Fibroblast of lung (primary cell): ENCODE results near the gene CHST8.
"Not testable (repeated sequence)": the region's sequence is repeated elsewhere in the genome, so short reads cannot be mapped to it uniquely, and the experiment has no call there.

Experiments
- EZH2 ChIP-seq: IDR thresholded peaks from 2 replicates; pipeline ENCODE4 v1.5.1; 2012; ENCODE audit warnings: low read length, control low read depth, mild to moderate bottlenecking; ENCODE audit errors: missing control alignments
- TF ChIP-seq, protein P1 (sequence below), 2 donors: IDR thresholded peaks in 1 of 2; conservative IDR thresholded peaks in 1 of 2; 1 replicate in 1 of 2; 2 replicates in 1 of 2; pipeline ENCODE4 v1.5.1; 2011 to 2012; ENCODE audit warnings: low read length in 2 of 2, control low read depth in 1 of 2, inconsistent platforms in 1 of 2, low read depth in 1 of 2, mild to moderate bottlenecking in 1 of 2

DNA sequence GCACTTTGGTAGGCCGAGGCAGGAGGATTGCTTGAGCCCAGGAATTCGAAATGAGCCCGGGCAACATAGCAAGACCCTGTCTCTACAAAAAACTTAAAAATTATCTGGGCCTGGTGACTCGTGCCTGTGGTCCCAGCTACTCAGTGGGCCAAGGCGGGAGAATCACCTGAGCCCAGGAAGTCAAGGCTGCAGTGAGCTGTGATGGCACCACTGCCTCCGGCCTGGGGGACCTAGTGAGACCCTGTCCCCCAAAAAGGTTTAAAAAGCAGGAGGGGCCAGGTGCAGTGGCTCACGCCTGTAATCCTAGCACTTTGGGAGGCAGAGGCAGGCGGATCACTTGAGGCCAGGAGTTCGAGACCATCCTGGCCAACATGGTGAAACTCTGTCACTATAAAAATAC, 41.6 kb downstream of the CHST8 start:
- TF ChIP-seq, protein P1, sequence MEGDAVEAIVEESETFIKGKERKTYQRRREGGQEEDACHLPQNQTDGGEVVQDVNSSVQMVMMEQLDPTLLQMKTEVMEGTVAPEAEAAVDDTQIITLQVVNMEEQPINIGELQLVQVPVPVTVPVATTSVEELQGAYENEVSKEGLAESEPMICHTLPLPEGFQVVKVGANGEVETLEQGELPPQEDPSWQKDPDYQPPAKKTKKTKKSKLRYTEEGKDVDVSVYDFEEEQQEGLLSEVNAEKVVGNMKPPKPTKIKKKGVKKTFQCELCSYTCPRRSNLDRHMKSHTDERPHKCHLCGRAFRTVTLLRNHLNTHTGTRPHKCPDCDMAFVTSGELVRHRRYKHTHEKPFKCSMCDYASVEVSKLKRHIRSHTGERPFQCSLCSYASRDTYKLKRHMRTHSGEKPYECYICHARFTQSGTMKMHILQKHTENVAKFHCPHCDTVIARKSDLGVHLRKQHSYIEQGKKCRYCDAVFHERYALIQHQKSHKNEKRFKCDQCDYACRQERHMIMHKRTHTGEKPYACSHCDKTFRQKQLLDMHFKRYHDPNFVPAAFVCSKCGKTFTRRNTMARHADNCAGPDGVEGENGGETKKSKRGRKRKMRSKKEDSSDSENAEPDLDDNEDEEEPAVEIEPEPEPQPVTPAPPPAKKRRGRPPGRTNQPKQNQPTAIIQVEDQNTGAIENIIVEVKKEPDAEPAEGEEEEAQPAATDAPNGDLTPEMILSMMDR (conservative IDR thresholded peaks at IDR 0.05 in 1 of 2, IDR thresholded peaks at IDR 0.05 in 1 of 2; ENCODE audit: low read depth in 1 of 2, low read length in 2 of 2) = not testable (repeated sequence)
- not testable (repeated sequence) for TF ChIP-seq EZH2
